A549 (cell line): Measurements from ENCODE around the gene CLSTN2.

Experiments
- CBX2 ChIP-seq: fragments of 200-600 bp; sonication (generic); IDR thresholded peaks from 2 replicates; pipeline ENCODE4 v1.6.1; 2016; ENCODE audit warnings: low read depth, mild to moderate bottlenecking, borderline replicate concordance
- CEBPB ChIP-seq, 2 experiments: fragments of >200 bp in 1 of 2; sonication (Bioruptor Twin) in 1 of 2; formaldehyde crosslinking in 1 of 2; IDR thresholded peaks; 2 replicates each; pipeline ENCODE4 v1.6.1; 2012 to 2016
- JUN ChIP-seq, 2 experiments: fragments of >200 bp; sonication (Bioruptor Twin); formaldehyde crosslinking; IDR thresholded peaks; 2 replicates in 1 of 2; 3 replicates in 1 of 2; pipeline ENCODE4 v1.6.1; 2016 to 2017
- POLR2A ChIP-seq: IDR thresholded peaks from 2 replicates; pipeline ENCODE4 v1.6.1; 2012; ENCODE audit warnings: mild to moderate bottlenecking, low read length
- POLR2AphosphoS2 ChIP-seq: conservative IDR thresholded peaks from 2 replicates; pipeline ENCODE4 v1.6.1; 2012; ENCODE audit warnings: low read length, improper control_type of control experiment, inconsistent platforms
- RFX5 ChIP-seq: fragments of 450-650 bp; IDR thresholded peaks from 2 replicates; pipeline ENCODE4 v1.7.1; 2014; ENCODE audit warnings: antibody characterized with exemption, mild to moderate bottlenecking, moderate library complexity
- TF ChIP-seq, protein P1 (sequence below): fragments of >200 bp; sonication (Bioruptor Twin); formaldehyde crosslinking; IDR thresholded peaks from 3 replicates; pipeline ENCODE4 v1.5.1; 2016
- TF ChIP-seq, protein P2 (sequence below): IDR thresholded peaks from 2 replicates; pipeline ENCODE4 v1.6.1; 2012

DNA sequence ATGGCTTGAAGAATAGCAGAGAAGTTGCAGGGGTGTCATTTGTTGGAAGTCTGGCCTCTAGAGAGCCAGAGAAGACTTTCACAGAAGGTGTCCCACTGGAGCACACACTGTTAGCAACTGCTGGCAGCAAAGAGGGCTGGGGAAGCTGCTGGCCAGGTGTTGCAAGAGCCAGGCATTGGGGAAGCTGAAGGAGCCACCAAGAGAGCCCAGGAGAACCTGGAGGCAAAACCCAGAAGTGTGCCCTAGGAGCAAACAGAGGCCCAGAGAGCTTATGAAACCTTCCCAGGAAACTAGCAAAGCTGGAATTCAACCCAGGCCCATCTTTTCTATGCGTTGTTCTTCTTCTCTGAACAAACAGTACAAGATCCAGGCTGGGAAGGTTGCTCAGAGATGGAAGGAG, 610.2 kb downstream of the CLSTN2 start:
- TF ChIP-seq RFX5 (no peak), JUN (IDR thresholded peaks at IDR 0.05) (no peak), CEBPB (IDR thresholded peaks at IDR 0.05) (no peak), POLR2AphosphoS2 (no peak), POLR2A (no peak), CBX2 (no peak)
- TF ChIP-seq, protein P1, sequence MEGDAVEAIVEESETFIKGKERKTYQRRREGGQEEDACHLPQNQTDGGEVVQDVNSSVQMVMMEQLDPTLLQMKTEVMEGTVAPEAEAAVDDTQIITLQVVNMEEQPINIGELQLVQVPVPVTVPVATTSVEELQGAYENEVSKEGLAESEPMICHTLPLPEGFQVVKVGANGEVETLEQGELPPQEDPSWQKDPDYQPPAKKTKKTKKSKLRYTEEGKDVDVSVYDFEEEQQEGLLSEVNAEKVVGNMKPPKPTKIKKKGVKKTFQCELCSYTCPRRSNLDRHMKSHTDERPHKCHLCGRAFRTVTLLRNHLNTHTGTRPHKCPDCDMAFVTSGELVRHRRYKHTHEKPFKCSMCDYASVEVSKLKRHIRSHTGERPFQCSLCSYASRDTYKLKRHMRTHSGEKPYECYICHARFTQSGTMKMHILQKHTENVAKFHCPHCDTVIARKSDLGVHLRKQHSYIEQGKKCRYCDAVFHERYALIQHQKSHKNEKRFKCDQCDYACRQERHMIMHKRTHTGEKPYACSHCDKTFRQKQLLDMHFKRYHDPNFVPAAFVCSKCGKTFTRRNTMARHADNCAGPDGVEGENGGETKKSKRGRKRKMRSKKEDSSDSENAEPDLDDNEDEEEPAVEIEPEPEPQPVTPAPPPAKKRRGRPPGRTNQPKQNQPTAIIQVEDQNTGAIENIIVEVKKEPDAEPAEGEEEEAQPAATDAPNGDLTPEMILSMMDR = no peak
- TF ChIP-seq, protein P2, sequence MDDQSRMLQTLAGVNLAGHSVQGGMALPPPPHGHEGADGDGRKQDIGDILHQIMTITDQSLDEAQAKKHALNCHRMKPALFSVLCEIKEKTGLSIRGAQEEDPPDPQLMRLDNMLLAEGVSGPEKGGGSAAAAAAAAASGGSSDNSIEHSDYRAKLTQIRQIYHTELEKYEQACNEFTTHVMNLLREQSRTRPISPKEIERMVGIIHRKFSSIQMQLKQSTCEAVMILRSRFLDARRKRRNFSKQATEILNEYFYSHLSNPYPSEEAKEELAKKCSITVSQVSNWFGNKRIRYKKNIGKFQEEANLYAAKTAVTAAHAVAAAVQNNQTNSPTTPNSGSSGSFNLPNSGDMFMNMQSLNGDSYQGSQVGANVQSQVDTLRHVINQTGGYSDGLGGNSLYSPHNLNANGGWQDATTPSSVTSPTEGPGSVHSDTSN = no peak
